Nephron progenitor cell (in vitro differentiated cells): Measurements from ENCODE around the gene SNX14.
"Not testable (repeated sequence)": the region's sequence is repeated elsewhere in the genome, so short reads cannot be mapped to it uniquely, and the experiment has no call there.

ENCODE experiments used
- DNase-seq: peaks from one replicate; pipeline ENCODE4 v3.0.0; 2021
- H3K27ac Mint-ChIP-seq: 2 replicates; pipeline ENCODE4 v1.8.0; 2021; ENCODE audit warnings: mild to moderate bottlenecking, moderate library complexity, mixed read lengths
- H3K27me3 Mint-ChIP-seq: 2 replicates; pipeline ENCODE4 v1.8.0; 2021; ENCODE audit warnings: mild to moderate bottlenecking, low read depth, mixed read lengths; ENCODE audit not compliant: poor library complexity
- H3K36me3 Mint-ChIP-seq: 2 replicates; pipeline ENCODE4 v1.8.0; 2021; ENCODE audit warnings: low read depth, mixed read lengths
- H3K4me1 Mint-ChIP-seq: 2 replicates; pipeline ENCODE4 v1.8.0; 2021; ENCODE audit warnings: mixed read lengths
- H3K4me3 Mint-ChIP-seq: 2 replicates; pipeline ENCODE4 v1.8.0; 2021; ENCODE audit warnings: mild to moderate bottlenecking, moderate library complexity, mixed read lengths
- H3K9me3 Mint-ChIP-seq: 2 replicates; pipeline ENCODE4 v1.8.0; 2021; ENCODE audit warnings: mild to moderate bottlenecking, moderate library complexity, mixed read lengths
- CTCF ChIP-seq: fragments of 200-600 bp; sonication (generic); IDR thresholded peaks from 2 replicates; pipeline ENCODE4 v1.5.0; 2021; ENCODE audit warnings: antibody characterized with exemption

Gene SNX14

GRCh38 chr6:85637579-85637978 lies 43.9 kb upstream of the SNX14 start:
- no peak overlapping the region for H3K27ac Mint-ChIP-seq
- H3K9me3 Mint-ChIP-seq: no peaks in the 10 kb centered on the region
- peaks cover 57% of the 10 kb centered on the region for H3K4me1 Mint-ChIP-seq
- TF ChIP-seq CTCF: no peak
- no peaks in the 10 kb centered on the region for H3K27me3 Mint-ChIP-seq
- peaks cover 88% of the 10 kb centered on the region for H3K36me3 Mint-ChIP-seq
- no peak for DNase-seq
- H3K4me3 Mint-ChIP-seq: no peak overlapping the region

- H3K27ac Mint-ChIP-seq: no peak overlapping the region
- no peaks in the 10 kb centered on the region for H3K9me3 Mint-ChIP-seq
- H3K27me3 Mint-ChIP-seq: no peaks in the 10 kb centered on the region
- TF ChIP-seq CTCF: no peak
- peaks cover 96% of the 10 kb centered on the region for H3K36me3 Mint-ChIP-seq
- peaks cover 15% of the 10 kb centered on the region for H3K4me1 Mint-ChIP-seq
- DNase-seq: no peak
- H3K4me3 Mint-ChIP-seq: no peak overlapping the region
Measured at GRCh38 chr6:85632164-85632942, 38.7 kb upstream of the SNX14 start.

- H3K4me3 Mint-ChIP-seq, H3K4me1 Mint-ChIP-seq, DNase-seq, H3K9me3 Mint-ChIP-seq, H3K27me3 Mint-ChIP-seq: not testable (repeated sequence)
- Mint-ChIP-seq H3K27ac (peak overlapping the region; percentile 10), H3K36me3 (peaks cover 96% of the 10 kb centered on the region)
Measured at GRCh38 chr6:85631117-85631516, 37.5 kb upstream of the SNX14 start.

- H3K4me1 Mint-ChIP-seq: no peaks in the 10 kb centered on the region
- no peaks in the 10 kb centered on the region for H3K27me3 Mint-ChIP-seq
- TF ChIP-seq CTCF: no peak
- H3K27ac Mint-ChIP-seq: peak overlapping the region; percentile 30
- peaks cover 96% of the 10 kb centered on the region for H3K36me3 Mint-ChIP-seq
- no peak overlapping the region for H3K4me3 Mint-ChIP-seq
- no peak for DNase-seq
- no peaks in the 10 kb centered on the region for H3K9me3 Mint-ChIP-seq
Measured at GRCh38 chr6:85628353-85628752, 34.7 kb upstream of the SNX14 start.

GRCh38 chr6:85620308-85620707 lies 26.6 kb upstream of the SNX14 start:
- Mint-ChIP-seq H3K27ac (peak overlapping the region; percentile 79), H3K4me3 (no peak overlapping the region), H3K9me3 (no peaks in the 10 kb centered on the region), H3K36me3 (peaks cover 95% of the 10 kb centered on the region), H3K4me1 (no peaks in the 10 kb centered on the region), H3K27me3 (no peaks in the 10 kb centered on the region)
- no peak for TF ChIP-seq CTCF
- no peak for DNase-seq

- Mint-ChIP-seq H3K36me3 (peaks cover 71% of the 10 kb centered on the region), H3K4me3 (no peak overlapping the region), H3K4me1 (no peaks in the 10 kb centered on the region), H3K27ac (peak overlapping the region; percentile 91), H3K27me3 (no peaks in the 10 kb centered on the region), H3K9me3 (no peaks in the 10 kb centered on the region)
- DNase-seq: no peak
- no peak for TF ChIP-seq CTCF
Measured at GRCh38 chr6:85614780-85615179, 21.1 kb upstream of the SNX14 start.
